ENCODE data around the gene SENP5.

DNA sequence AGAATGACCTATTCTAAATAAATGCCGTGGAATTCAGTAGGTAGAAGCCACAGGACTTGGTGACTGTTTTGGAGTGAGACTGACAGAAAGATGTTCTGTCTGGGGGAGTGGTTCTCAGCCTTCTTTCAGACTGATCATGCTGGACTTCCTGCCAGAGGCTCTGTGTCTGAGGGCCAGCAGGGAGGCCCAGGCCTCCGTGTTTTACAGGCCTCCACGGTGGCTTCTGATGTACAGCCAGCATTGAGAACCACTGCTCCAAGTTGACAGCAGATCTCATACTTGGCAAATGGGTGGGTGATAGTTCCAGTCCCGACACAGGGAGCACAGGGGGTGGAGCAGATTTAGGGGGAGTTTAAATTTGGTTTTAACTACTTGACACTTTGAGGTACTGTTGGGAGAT is 107.6 kb downstream of the SENP5 start:
- TF ChIP-seq, protein P1, sequence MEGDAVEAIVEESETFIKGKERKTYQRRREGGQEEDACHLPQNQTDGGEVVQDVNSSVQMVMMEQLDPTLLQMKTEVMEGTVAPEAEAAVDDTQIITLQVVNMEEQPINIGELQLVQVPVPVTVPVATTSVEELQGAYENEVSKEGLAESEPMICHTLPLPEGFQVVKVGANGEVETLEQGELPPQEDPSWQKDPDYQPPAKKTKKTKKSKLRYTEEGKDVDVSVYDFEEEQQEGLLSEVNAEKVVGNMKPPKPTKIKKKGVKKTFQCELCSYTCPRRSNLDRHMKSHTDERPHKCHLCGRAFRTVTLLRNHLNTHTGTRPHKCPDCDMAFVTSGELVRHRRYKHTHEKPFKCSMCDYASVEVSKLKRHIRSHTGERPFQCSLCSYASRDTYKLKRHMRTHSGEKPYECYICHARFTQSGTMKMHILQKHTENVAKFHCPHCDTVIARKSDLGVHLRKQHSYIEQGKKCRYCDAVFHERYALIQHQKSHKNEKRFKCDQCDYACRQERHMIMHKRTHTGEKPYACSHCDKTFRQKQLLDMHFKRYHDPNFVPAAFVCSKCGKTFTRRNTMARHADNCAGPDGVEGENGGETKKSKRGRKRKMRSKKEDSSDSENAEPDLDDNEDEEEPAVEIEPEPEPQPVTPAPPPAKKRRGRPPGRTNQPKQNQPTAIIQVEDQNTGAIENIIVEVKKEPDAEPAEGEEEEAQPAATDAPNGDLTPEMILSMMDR (IDR thresholded peaks at IDR 0.05; ENCODE audit: low read length), result no peak
- no peak for TF ChIP-seq EZH2 (optimal IDR thresholded peaks at IDR 0.05; ENCODE audit: low read depth, low read length)

All from MM.1S (cell line).